Measurements from ENCODE around the gene ZNF785. TPM values are rescaled to one million over a fixed set of nuclear protein-coding genes. Genes with fewer than 3 reads are reported as not detected.

ZNF785 gene
- total RNA-seq, 1 experiment from 2014 or later: 18.8 TPM

DNA sequence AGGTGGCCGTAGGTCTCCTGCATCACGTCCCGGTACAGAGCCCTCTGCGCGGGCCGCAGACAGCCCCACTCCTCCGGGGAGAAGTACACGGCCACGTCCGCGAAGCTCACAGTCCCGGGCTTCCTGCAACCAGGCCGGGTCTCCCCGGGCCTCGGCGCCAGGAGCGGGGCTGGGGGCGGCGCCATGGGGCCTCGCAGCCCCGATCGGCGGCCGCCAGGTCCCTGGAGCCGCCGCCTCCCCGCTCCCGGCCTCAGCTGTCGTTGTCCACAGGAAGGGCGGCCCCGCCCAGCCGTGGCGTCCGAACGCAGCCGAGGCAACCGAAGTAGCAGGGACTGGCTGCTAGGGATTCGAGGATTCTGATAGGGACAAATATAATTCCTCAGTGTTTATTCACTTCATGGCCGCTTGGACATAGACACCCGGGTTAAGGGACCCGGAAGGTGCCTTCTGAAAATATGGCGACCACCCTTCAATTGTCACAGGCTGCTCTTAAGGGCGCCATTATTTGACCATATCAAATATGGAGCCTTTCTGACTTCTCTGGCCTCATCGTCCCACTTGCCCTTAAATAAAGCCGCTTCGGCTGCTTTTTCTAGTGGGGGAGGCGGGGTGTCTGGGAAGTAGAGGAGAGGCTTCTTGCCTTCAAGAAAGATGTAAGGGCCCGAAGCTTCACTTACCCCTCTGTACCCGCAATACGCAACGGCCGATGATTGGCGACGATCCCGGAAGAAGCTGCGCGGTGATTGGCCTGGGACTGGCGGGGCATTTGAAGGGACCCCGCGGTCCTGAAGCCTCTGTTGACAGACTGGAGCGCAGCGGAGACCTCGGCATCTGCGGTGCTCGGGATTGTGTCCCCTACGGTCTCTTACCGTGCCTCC lies 13.8 kb downstream of the ZNF785 start, which contains the start of gene ZNF688:
Gene ZNF688 (minus strand): TSS at position 270 of the 878 bp plus-strand sequence. CDS start 85 bp downstream, at position 185.
- peaks cover 7% of the 10 kb centered on the region for H3K27me3 Mint-ChIP-seq (ENCODE audit: low read depth)
- Histone ChIP-seq H2BK5ac (ENCODE audit: insufficient read length, low read length) (no peak within 1 kb of the TSS), H2BK20ac (ENCODE audit: low read depth, low read length, poor library complexity, severe bottlenecking) (no peak within 1 kb of the TSS), H2AFZ (ENCODE audit: low read length) (no peak within 1 kb of the TSS), H4K91ac (ENCODE audit: insufficient read length, low read depth, low read length) (no peak within 1 kb of the TSS), H3K79me1 (ENCODE audit: insufficient read depth, low read depth, low read length, poor library complexity, severe bottlenecking) (no peaks in the 10 kb centered on the region), H2BK12ac (ENCODE audit: insufficient read length, low read depth, low read length) (no peak within 1 kb of the TSS), H3K23me2 (ENCODE audit: insufficient read length, low read depth, low read length, poor library complexity, severe bottlenecking) (peaks cover 16% of the 10 kb centered on the region), H3K4me2 (ENCODE audit: insufficient read depth, insufficient read length, low read length) (peak within 1 kb of the TSS; percentile 96), H2BK120ac (ENCODE audit: low read depth, low read length, poor library complexity, severe bottlenecking) (no peak within 1 kb of the TSS), H3K56ac (ENCODE audit: insufficient read length, low read depth, low read length) (no peak within 1 kb of the TSS), H3K23ac (ENCODE audit: insufficient read length, low read depth, low read length) (no peak within 1 kb of the TSS), H4K20me1 (ENCODE audit: control insufficient read depth, insufficient read depth, insufficient read length) (no peaks in the 10 kb centered on the region), H3K4ac (ENCODE audit: low read depth, low read length) (no peak within 1 kb of the TSS), H3K14ac (ENCODE audit: insufficient read depth, low read length) (peak within 1 kb of the TSS; percentile 74), H2AK5ac (ENCODE audit: insufficient read length, low read length) (no peak within 1 kb of the TSS), H3K27ac (ENCODE audit: insufficient read length, low read depth, low read length) (no peak within 1 kb of the TSS), H3K18ac (ENCODE audit: insufficient read length, low read depth, low read length) (peak within 1 kb of the TSS; percentile 18), H4K8ac (replicated peaks; ENCODE audit: insufficient read length, low read depth, low read length) (no peak within 1 kb of the TSS), H3K79me2 (ENCODE audit: insufficient read depth, low read length) (no peaks in the 10 kb centered on the region), H2BK15ac (ENCODE audit: low read depth, low read length) (no peak within 1 kb of the TSS), H4K5ac (ENCODE audit: insufficient read length, low read depth, low read length) (no peak within 1 kb of the TSS), H3K27me3 (ENCODE audit: insufficient read depth, low read length) (no peaks in the 10 kb centered on the region), H3K9me3 (ENCODE audit: control insufficient read depth, low read depth, low read length) (no peaks in the 10 kb centered on the region), H3K4me1 (ENCODE audit: insufficient read depth, low read length) (no peaks in the 10 kb centered on the region; the same call in 1 of the 2 replicates), H3K9ac (ENCODE audit: extremely low read depth, insufficient read length, low read length) (peak within 1 kb of the TSS; percentile 43), H3T11ph (ENCODE audit: low read length) (no peak within 1 kb of the TSS)
- peak within 1 kb of the TSS; percentile 83 to 95 for H3K4me3 Mint-ChIP-seq
- peak; percentile 96 for DNase-seq
- TF ChIP-seq, protein P1, sequence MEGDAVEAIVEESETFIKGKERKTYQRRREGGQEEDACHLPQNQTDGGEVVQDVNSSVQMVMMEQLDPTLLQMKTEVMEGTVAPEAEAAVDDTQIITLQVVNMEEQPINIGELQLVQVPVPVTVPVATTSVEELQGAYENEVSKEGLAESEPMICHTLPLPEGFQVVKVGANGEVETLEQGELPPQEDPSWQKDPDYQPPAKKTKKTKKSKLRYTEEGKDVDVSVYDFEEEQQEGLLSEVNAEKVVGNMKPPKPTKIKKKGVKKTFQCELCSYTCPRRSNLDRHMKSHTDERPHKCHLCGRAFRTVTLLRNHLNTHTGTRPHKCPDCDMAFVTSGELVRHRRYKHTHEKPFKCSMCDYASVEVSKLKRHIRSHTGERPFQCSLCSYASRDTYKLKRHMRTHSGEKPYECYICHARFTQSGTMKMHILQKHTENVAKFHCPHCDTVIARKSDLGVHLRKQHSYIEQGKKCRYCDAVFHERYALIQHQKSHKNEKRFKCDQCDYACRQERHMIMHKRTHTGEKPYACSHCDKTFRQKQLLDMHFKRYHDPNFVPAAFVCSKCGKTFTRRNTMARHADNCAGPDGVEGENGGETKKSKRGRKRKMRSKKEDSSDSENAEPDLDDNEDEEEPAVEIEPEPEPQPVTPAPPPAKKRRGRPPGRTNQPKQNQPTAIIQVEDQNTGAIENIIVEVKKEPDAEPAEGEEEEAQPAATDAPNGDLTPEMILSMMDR (conservative IDR thresholded peaks at IDR 0.05): no peak
- peaks cover 13% of the 10 kb centered on the region in 2 experiments for H3K4me1 Mint-ChIP-seq
- H3K27ac Mint-ChIP-seq: peak within 1 kb of the TSS; percentile 89 to 97 (median 91); a peak in 6 of 7 replicates
- no CpG with 5 or more reads among the region's 67 CpGs for WGBS (ENCODE audit: extremely low coverage, insufficient read length, low lambda C conversion rate)
- no peaks in the 10 kb centered on the region; a peak in 1 of 7 replicates for H3K36me3 Mint-ChIP-seq (ENCODE audit: insufficient read depth in 1 of 3, low read depth in 3 of 3)
- no peaks in the 10 kb centered on the region for H3K9me3 Mint-ChIP-seq
